GM18951 (cell line): ENCODE data around the gene TNS1.

Source experiments
- POLR2A ChIP-seq: IDR thresholded peaks from 4 replicates; pipeline ENCODE4 v1.6.1; 2011; ENCODE audit warnings: mild to moderate bottlenecking; ENCODE audit not compliant: insufficient read length, insufficient read depth; ENCODE audit errors: extremely low read depth
- in situ Hi-C: fragments of 300-500 bp; cut with MboI; formaldehyde crosslinking; loops from one replicate; pipeline ENCODE4 v1.12.0; 2022; ENCODE audit warnings: low sequenced_read_pairs, mixed read lengths, inconsistent platforms; ENCODE audit not compliant: unreplicated experiment

TNS1 gene

DNA sequence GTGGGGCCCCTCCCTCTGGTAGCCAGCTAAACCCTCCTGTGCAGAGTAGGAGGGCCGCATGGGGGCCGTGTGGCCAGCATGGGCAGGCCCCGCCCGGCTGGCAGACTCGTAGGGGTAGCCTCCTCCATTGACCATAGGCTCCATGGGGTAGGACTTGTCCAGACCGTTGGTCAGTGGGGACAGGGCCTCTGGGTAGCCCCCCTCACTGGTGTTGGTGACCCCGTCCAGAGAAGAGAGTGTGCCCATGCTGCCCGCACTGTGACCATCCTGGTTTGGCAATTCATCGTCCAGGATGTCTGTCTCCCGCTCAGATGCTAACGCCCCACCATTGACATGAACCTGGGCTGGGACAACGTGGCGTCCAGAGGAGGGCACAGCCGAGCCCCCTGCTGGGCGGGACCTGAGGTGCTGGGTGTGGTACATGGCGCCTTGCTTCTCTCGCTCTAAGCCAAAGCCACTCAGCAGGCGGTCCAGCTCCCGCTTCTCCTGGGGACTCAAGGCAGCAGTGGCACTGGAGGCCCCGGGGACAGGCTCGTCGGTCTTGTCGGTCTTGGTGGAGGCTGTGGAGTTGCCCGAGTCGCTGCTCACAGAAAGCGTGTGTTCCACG is 154.3 kb downstream of the TNS1 start:
- no peak for TF ChIP-seq POLR2A
- in situ Hi-C loops, result no loop called here

DNA sequence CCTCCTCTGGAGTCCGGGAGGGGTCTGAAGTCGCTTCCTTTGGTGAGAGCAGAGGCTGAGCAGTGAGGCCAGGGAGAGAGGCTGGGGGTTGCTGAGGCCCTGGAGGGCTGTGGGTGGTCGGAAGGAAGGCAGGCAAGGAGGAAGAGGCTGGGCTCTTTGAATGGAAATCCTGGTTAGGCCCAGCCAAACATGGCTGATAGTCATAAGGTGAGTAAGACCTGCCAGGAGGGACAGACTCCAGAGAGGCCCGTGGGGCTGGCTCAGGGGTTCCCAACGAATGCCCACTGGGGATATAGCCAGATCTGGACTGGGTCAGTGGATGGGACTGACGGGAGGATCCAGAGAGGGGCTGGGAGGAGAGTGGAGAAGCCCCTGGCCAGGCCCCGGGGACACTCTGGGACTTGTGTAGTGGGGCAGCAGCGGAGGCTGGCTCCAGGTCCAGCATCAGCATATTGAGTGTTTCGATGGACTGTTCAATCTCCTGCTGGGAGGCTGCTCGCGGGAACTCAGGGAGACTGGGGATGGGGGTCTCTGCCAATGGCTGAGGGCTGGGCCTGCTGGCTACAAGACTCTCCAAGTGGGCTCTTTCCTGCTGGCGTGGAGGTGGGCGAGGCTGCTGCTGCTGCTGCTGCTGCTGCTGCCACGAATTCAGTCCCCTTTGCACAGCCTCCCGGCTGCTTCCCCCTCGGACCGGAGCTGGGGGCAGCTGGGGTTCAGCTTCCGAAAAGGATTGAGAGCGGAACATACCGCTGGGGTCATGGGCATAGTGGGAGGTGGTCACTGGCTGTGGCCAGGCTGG is 155.0 kb downstream of the TNS1 start:
- TF ChIP-seq POLR2A, result no peak
- in situ Hi-C loops, result no loop called here

GRCh38 chr2:217847115-217847514 is 155.7 kb downstream of the TNS1 start:
- no peak for TF ChIP-seq POLR2A
- in situ Hi-C loops, result no loop called here

GRCh38 chr2:217846321-217846743 is 156.5 kb downstream of the TNS1 start:
- no peak for TF ChIP-seq POLR2A
- in situ Hi-C loops, result no loop called here

GRCh38 chr2:217845301-217845700 is 157.5 kb downstream of the TNS1 start:
- in situ Hi-C loops, result no loop called here

GRCh38 chr2:217844696-217845095 is 158.1 kb downstream of the TNS1 start:
- TF ChIP-seq POLR2A, result no peak
- in situ Hi-C loops, result no loop called here

More at GRCh38 chr2:217845301-217845700, 157.5 kb downstream of the TNS1 start:
- TF ChIP-seq POLR2A, result no peak

DNA sequence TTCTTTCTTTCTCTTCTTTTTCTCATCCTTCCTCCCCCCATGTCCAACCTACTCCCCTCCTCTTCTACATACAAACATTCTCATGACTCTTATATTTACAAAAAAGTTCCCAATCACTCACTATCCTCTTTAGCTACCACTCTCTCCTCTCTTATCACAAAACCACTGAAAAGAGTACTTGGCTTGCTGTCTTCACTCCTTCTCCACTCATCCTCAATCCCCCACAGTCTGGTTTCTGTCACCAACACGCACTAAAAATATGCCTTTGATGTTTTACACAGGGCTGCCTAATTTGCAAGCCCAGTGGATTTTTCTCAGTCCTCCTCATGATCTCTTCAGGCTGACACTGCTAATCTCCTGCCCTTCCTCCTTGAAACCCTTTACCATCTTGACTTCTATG is 159.5 kb downstream of the TNS1 start:
- in situ Hi-C loops, result no loop called here
- no peak for TF ChIP-seq POLR2A

- in situ Hi-C loops, result no loop called here
Measured at GRCh38 chr2:217842017-217842416, 160.8 kb downstream of the TNS1 start.

DNA sequence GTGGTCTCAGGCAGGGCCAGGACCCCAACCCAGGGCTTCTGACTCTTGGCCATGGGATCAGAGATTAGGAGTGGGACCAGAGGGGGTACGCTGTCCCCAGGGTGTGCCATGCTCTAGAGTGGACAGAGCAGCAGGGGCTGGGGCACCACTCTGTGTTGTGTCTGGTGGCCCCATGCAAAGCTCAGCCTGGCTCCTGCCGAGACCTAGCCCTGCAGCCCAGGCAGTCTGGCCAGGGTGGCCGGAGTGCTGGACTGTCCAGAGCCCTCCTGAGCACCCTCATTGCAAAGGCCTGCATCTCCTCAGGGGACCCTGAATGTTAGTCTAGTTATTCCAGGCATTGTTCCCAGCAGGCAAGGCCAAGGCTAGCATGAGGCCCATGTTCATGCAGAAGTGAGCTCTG is 162.3 kb downstream of the TNS1 start:
- in situ Hi-C loops, result no loop called here
- no peak for TF ChIP-seq POLR2A

More at GRCh38 chr2:217842017-217842416, 160.8 kb downstream of the TNS1 start:
- no peak for TF ChIP-seq POLR2A

- in situ Hi-C loops, result no loop called here
- TF ChIP-seq POLR2A, result no peak
Measured at GRCh38 chr2:217839750-217840107, 163.1 kb downstream of the TNS1 start.

GRCh38 chr2:217839073-217839749 is 163.6 kb downstream of the TNS1 start:
- no peak for TF ChIP-seq POLR2A
- in situ Hi-C loops, result no loop called here

DNA sequence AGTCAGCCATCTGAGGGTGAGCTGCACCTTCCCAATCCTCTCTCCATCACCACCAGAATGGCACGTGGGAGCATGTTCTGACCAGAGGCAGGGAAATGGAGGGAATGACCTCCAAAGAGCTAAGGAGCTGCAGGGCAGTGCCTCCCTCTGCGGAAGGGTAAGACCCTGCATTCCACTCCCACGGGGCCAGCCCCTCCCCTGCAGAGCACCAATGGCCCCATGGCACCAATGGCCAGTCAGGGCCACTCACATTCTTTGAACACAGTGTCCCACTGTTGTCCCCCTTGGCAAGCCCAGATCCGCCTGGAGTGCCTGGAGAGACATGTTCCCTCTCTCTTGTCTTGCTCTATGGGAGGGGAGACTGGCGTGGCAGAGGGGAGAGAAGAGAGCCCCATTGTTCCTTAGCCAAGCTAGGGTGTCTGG is 164.4 kb downstream of the TNS1 start:
- TF ChIP-seq POLR2A, result no peak
- in situ Hi-C loops, result no loop called here

DNA sequence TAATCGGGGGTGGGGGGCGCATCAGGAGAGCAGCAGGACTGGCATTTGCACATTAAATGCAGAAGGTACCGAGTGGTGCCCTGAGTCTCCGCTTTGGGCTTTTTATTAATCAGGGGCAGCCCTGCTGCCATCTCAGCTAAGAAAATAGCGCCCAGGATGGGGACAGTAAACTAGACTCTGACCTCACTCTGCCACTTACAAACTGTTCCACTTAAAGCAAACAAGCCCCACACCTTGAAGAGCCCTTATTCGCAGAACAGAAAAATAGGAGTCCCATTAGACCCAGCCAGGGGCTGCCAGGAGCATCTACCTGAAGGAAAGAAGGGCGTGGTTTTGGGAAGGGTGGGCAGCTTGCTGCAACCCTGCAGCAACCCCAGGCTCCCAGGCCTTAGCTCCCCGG is 165.3 kb downstream of the TNS1 start:
- no peak for TF ChIP-seq POLR2A
- in situ Hi-C loops, result no loop called here
